ENCODE data around the gene LTBP1.

LTBP1 gene

DNA sequence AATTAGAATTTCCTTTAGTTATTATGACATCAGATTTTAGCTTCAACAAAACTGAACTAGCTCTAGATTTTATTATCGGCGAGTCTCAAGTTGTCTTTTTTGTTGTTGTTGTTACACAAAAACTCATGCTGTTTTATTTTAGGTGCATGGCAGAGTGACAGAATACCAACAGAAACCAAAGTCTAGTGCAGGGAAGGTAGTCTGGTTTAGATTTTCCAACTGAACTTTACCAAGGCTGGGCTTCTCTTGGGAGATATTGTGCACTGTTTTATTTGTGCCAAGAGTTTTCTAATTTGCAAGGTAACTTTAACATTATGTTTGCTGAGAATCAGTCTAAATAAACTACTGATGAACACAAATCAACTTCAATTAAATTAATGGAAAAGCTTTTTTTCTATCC is 486.1 kb downstream of the LTBP1 start:
- Histone ChIP-seq H3K9ac (ENCODE audit: low read length) (no peak overlapping the region), H2BK120ac (ENCODE audit: insufficient read depth, low read length, poor library complexity) (no peak overlapping the region)
- WGBS (ENCODE audit: extremely low coverage, insufficient coverage, insufficient read length), result no CpG with 5 or more reads among the region's 2 CpGs

DNA sequence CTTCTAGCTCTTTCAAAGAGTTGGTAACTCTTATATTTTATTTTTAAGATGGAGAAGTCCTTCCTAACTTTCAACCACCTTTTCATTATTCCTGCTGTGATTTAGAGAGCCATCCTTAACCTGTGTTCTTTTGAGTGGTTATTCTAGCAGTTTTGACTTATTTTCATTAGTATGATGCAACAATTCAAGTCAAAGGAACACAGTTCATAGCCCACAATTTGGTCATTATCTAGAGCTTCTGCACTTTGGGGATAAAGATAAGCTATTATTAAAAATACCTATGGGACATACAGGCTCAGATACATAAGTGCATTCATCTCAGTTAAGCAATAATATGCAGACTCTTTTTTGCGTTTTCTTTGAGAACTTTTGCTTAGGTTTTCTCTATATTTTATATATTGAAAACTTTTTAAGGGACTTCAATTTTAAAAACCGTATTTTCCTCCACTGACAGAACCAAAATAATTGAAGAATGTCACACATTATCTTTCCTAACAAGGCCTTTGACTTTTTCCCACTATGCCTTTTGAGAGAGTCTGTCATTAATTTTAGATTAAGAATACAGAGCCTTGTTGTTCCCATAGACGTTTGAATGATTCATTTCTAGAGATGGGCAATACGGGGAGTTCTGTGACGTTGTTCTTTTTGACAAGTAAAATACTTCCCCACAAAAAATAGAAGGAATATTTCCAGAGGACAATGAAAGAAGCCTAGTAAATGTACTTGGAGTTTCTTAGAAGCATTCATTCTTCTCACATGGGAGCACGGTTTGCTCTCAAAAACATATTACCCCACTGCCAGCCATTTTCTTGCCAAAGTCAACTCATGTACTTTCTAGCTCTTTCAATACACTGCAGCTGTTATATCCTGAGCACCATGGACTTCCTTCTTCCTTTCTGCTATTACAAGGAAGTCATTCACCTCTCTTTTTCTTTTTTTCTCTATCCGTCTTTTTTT is 486.8 kb downstream of the LTBP1 start:
- no peak overlapping the region for H4K8ac ChIP-seq (ENCODE audit: low read depth, low read length)
- H3K79me2 ChIP-seq (ENCODE audit: control insufficient read depth, insufficient read depth, low read length, poor library complexity), result no peaks in the 10 kb centered on the region
- H2BK5ac ChIP-seq (ENCODE audit: low read depth, low read length, poor library complexity), result no peak overlapping the region
- no peak overlapping the region for H4K91ac ChIP-seq (ENCODE audit: low read depth, low read length)
- H3K27ac ChIP-seq (ENCODE audit: low read depth, low read length), result no peak overlapping the region
- H3K14ac ChIP-seq (ENCODE audit: low read length), result no peak overlapping the region
- H4K12ac ChIP-seq (ENCODE audit: low read depth, low read length), result no peak overlapping the region
- no peaks in the 10 kb centered on the region for H3K4me1 ChIP-seq (ENCODE audit: control insufficient read depth in 1 of 2, insufficient read depth in 2 of 2, low read length in 2 of 2)
- H2AK5ac ChIP-seq (ENCODE audit: low read length), result no peak overlapping the region
- H3K9ac ChIP-seq (ENCODE audit: low read length), result no peak overlapping the region
- H3K79me1 ChIP-seq (ENCODE audit: low read length), result no peaks in the 10 kb centered on the region
- DNase-seq, result no peak
- WGBS (ENCODE audit: extremely low coverage, insufficient coverage, insufficient read length), result no CpG with 5 or more reads among the region's 7 CpGs
- no peak overlapping the region for H2BK12ac ChIP-seq (ENCODE audit: low read length)
- H3K4ac ChIP-seq (ENCODE audit: low read depth, low read length), result no peak overlapping the region
- no peak overlapping the region for H3K23ac ChIP-seq (ENCODE audit: low read length)
- no peak overlapping the region for H3K4me2 ChIP-seq (ENCODE audit: low read length)
- H3K36me3 ChIP-seq (ENCODE audit: control insufficient read depth in 1 of 2, insufficient read depth in 2 of 2, low read length in 2 of 2), result no peaks in the 10 kb centered on the region
- no peaks in the 10 kb centered on the region for H3K9me3 ChIP-seq (ENCODE audit: insufficient read depth, low read depth, low read length)
- H2BK120ac ChIP-seq (ENCODE audit: insufficient read depth, low read length, poor library complexity), result no peak overlapping the region
- H3K27me3 ChIP-seq (ENCODE audit: insufficient read depth, low read length), result no peaks in the 10 kb centered on the region
- H2AFZ ChIP-seq (ENCODE audit: insufficient read depth, low read length, poor library complexity), result no peak overlapping the region
- no peak overlapping the region for H3K4me3 ChIP-seq (ENCODE audit: low read depth, low read length)
- H3K18ac ChIP-seq (ENCODE audit: low read length), result no peak overlapping the region

More for the DNA sequence above, 486.1 kb downstream of the LTBP1 start:
- H2BK12ac ChIP-seq (ENCODE audit: low read length), result no peak overlapping the region
- no peak overlapping the region for H3K27ac ChIP-seq (ENCODE audit: low read depth, low read length)
- H2BK5ac ChIP-seq (ENCODE audit: low read depth, low read length, poor library complexity), result no peak overlapping the region
- H3K14ac ChIP-seq (ENCODE audit: low read length), result no peak overlapping the region
- H2AK5ac ChIP-seq (ENCODE audit: low read length), result no peak overlapping the region
- H3K9me3 ChIP-seq (ENCODE audit: insufficient read depth, low read depth, low read length), result no peaks in the 10 kb centered on the region
- no peaks in the 10 kb centered on the region for H3K36me3 ChIP-seq (ENCODE audit: control insufficient read depth in 1 of 2, insufficient read depth in 2 of 2, low read length in 2 of 2)
- H3K18ac ChIP-seq (ENCODE audit: low read length), result no peak overlapping the region
- H4K91ac ChIP-seq (ENCODE audit: low read depth, low read length), result no peak overlapping the region
- no peak for DNase-seq
- H4K12ac ChIP-seq (ENCODE audit: low read depth, low read length), result no peak overlapping the region
- H2AFZ ChIP-seq (ENCODE audit: insufficient read depth, low read length, poor library complexity), result no peak overlapping the region
- no peaks in the 10 kb centered on the region for H3K79me1 ChIP-seq (ENCODE audit: low read length)
- no peaks in the 10 kb centered on the region for H3K79me2 ChIP-seq (ENCODE audit: control insufficient read depth, insufficient read depth, low read length, poor library complexity)
- H3K4me3 ChIP-seq (ENCODE audit: low read depth, low read length), result no peak overlapping the region
- no peak overlapping the region for H4K8ac ChIP-seq (ENCODE audit: low read depth, low read length)
- H3K27me3 ChIP-seq (ENCODE audit: insufficient read depth, low read length), result no peaks in the 10 kb centered on the region
- no peak overlapping the region for H3K4ac ChIP-seq (ENCODE audit: low read depth, low read length)
- H3K4me1 ChIP-seq (ENCODE audit: control insufficient read depth in 1 of 2, insufficient read depth in 2 of 2, low read length in 2 of 2), result no peaks in the 10 kb centered on the region
- no peak overlapping the region for H3K4me2 ChIP-seq (ENCODE audit: low read length)
- H3K23ac ChIP-seq (ENCODE audit: low read length), result no peak overlapping the region

DNA sequence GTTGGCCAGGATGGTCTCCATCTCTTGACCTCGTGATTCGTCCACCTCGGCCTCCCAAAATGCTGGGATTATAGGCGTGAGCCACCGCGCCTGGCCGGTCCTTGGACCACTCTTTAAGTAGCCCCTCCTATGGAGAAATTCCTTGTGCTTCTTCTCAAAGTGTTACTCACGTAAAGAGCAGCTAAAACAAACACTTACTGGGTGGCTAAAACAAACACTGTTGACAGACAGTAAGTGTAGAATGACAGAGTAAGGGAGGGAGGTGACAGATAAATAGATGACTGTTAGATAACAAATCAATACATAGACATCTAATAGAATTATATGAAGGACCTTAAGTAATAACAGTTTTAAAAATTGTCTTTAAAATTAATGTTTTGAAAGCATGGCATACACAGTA is 488.8 kb downstream of the LTBP1 start:
- Histone ChIP-seq H2AK5ac (ENCODE audit: low read length) (no peak overlapping the region), H3K4me3 (ENCODE audit: low read depth, low read length) (no peak overlapping the region), H4K91ac (ENCODE audit: low read depth, low read length) (no peak overlapping the region), H2AFZ (ENCODE audit: insufficient read depth, low read length, poor library complexity) (no peak overlapping the region), H2BK12ac (ENCODE audit: low read length) (no peak overlapping the region), H3K79me2 (ENCODE audit: control insufficient read depth, insufficient read depth, low read length, poor library complexity) (no peaks in the 10 kb centered on the region), H3K27me3 (ENCODE audit: insufficient read depth, low read length) (no peaks in the 10 kb centered on the region), H2BK120ac (ENCODE audit: insufficient read depth, low read length, poor library complexity) (no peak overlapping the region), H2BK5ac (ENCODE audit: low read depth, low read length, poor library complexity) (no peak overlapping the region), H3K18ac (ENCODE audit: low read length) (no peak overlapping the region), H3K9ac (ENCODE audit: low read length) (no peak overlapping the region), H3K23ac (ENCODE audit: low read length) (no peak overlapping the region), H3K9me3 (ENCODE audit: insufficient read depth, low read depth, low read length) (no peaks in the 10 kb centered on the region), H4K12ac (ENCODE audit: low read depth, low read length) (no peak overlapping the region), H3K4me2 (ENCODE audit: low read length) (no peak overlapping the region), H3K4ac (ENCODE audit: low read depth, low read length) (no peak overlapping the region), H3K27ac (ENCODE audit: low read depth, low read length) (no peak overlapping the region), H3K14ac (ENCODE audit: low read length) (no peak overlapping the region), H3K4me1 (ENCODE audit: control insufficient read depth in 1 of 2, insufficient read depth in 2 of 2, low read length in 2 of 2) (no peaks in the 10 kb centered on the region), H4K8ac (ENCODE audit: low read depth, low read length) (no peak overlapping the region), H3K36me3 (ENCODE audit: control insufficient read depth in 1 of 2, insufficient read depth in 2 of 2, low read length in 2 of 2) (no peaks in the 10 kb centered on the region), H3K79me1 (ENCODE audit: low read length) (no peaks in the 10 kb centered on the region)
- no CpG with 5 or more reads among the region's 8 CpGs for WGBS (ENCODE audit: extremely low coverage, insufficient coverage, insufficient read length)
- DNase-seq, result no peak

DNA sequence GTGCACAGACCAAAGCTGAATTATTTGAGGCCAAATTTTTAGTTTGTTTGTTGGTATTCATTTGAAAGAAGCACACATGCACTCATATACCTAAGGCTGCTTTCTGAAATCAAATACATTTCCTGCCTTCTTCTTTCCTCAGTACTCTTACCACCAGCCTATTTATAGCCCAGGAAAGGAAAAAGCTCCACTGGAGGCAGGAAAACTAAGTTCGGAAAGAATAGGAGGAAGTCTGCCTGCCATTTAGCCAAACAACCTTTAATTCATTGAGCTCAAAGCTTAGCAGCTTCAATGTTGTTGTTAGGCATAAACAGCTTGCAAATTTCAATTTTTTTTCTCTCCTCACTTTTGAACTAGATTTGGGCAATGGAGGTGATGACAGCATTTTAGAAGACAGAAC is 489.3 kb downstream of the LTBP1 start:
- no peaks in the 10 kb centered on the region for H3K79me2 ChIP-seq (ENCODE audit: control insufficient read depth, insufficient read depth, low read length, poor library complexity)
- no peak overlapping the region for H4K8ac ChIP-seq (ENCODE audit: low read depth, low read length)
- no peak overlapping the region for H2AK5ac ChIP-seq (ENCODE audit: low read length)
- no peak overlapping the region for H3K23ac ChIP-seq (ENCODE audit: low read length)
- no peaks in the 10 kb centered on the region for H3K4me1 ChIP-seq (ENCODE audit: control insufficient read depth in 1 of 2, insufficient read depth in 2 of 2, low read length in 2 of 2)
- DNase-seq, result no peak
- no peaks in the 10 kb centered on the region for H3K79me1 ChIP-seq (ENCODE audit: low read length)
- H3K36me3 ChIP-seq (ENCODE audit: control insufficient read depth in 1 of 2, insufficient read depth in 2 of 2, low read length in 2 of 2), result no peaks in the 10 kb centered on the region
- H3K4me2 ChIP-seq (ENCODE audit: low read length), result no peak overlapping the region
- H4K12ac ChIP-seq (ENCODE audit: low read depth, low read length), result no peak overlapping the region
- WGBS (ENCODE audit: extremely low coverage, insufficient coverage, insufficient read length), result no CpG with 5 or more reads among the region's 1 CpG
- no peak overlapping the region for H3K9ac ChIP-seq (ENCODE audit: low read length)
- H4K91ac ChIP-seq (ENCODE audit: low read depth, low read length), result no peak overlapping the region
- no peak overlapping the region for H2BK120ac ChIP-seq (ENCODE audit: insufficient read depth, low read length, poor library complexity)
- no peak overlapping the region for H3K4ac ChIP-seq (ENCODE audit: low read depth, low read length)
- H3K14ac ChIP-seq (ENCODE audit: low read length), result no peak overlapping the region
- H3K18ac ChIP-seq (ENCODE audit: low read length), result no peak overlapping the region
- no peak overlapping the region for H3K4me3 ChIP-seq (ENCODE audit: low read depth, low read length)
- no peak overlapping the region for H2BK5ac ChIP-seq (ENCODE audit: low read depth, low read length, poor library complexity)
- no peak overlapping the region for H3K27ac ChIP-seq (ENCODE audit: low read depth, low read length)
- no peak overlapping the region for H2BK12ac ChIP-seq (ENCODE audit: low read length)
- no peaks in the 10 kb centered on the region for H3K27me3 ChIP-seq (ENCODE audit: insufficient read depth, low read length)
- H2AFZ ChIP-seq (ENCODE audit: insufficient read depth, low read length, poor library complexity), result no peak overlapping the region
- H3K9me3 ChIP-seq (ENCODE audit: insufficient read depth, low read depth, low read length), result no peaks in the 10 kb centered on the region
